ENCODE results near the gene AP5M1.

AP5M1 gene

DNA sequence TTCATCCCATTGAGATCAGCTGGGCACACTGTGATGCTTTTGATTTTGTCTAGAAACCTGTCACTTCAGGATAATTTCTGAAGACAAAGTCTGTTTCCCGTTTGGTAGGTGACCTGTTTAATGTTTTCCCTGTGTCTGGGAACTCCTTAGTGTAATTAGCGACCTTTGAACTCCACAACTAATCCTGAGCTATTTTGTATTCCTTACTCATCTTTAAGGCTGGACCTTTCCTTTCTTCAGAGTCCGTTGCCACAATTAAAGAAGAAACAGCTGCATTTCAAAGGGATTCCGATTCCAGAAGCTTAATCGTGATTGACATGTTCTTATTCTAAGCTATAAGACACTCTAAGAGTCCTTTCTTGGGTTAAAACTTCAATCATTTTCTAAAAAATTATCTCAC lies 22.0 kb downstream of the AP5M1 start:
- TF ChIP-seq SIN3A (IDR thresholded peaks at IDR 0.05; ENCODE audit: borderline replicate concordance, insufficient read depth, low read length) (no peak), FOXP2 (optimal IDR thresholded peaks at IDR 0.05; ENCODE audit: borderline replicate concordance, extremely low read depth, extremely low read length, insufficient read depth) (no peak), POLR2AphosphoS5 (IDR thresholded peaks at IDR 0.05; ENCODE audit: low read depth, low read length) (no peak), REST (IDR thresholded peaks at IDR 0.05; ENCODE audit: insufficient read depth in 1 of 2, low read depth in 2 of 2, low read length in 2 of 2) (no peak), TAF1 (IDR thresholded peaks at IDR 0.05; ENCODE audit: borderline replicate concordance, insufficient read depth, low read length) (no peak)

DNA sequence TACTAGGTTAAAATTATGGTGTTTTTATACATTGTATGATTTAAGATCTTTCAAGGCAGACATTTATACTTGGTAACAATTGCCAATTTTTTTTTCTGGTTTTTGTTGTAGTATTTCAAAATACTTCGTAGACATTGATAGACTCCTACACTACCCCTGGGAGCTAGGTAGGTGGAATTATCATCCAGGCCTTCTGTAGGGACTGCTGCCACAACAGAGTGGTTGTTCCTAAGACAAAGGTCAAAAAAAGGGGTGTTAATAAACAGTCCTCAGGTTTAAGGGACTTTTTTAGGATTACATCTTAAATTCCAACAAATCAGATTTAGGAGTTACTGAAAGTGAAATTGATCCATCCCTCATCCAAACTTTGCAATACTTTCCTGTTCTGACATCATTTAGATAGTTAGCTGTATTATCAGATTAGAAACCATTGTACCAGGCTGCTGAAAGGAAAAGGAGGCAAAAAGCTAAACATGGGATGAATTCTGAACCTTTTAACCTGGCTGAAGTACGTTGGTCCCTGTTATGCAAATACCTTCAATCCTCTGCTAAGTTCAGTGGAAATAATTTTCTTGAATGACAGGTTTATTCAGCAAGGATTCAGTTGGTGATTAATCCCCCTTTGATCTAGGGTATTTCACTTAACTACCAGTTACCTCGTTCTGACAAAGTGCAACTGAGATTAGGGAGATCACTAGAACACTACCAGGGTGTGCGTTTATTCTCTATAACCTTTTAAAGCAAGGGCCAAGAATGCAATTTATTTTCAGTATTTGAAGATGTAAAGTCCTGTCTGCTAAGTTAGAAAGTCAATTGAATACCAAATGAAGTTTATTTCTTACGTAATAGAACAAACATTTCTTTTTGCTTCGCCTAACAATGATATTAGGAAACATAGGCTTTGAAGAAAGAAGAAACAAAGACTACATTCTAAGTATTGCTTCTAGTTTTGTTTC lies 23.2 kb downstream of the AP5M1 start:
- TF ChIP-seq SIN3A (IDR thresholded peaks at IDR 0.05; ENCODE audit: borderline replicate concordance, insufficient read depth, low read length): no peak
- TF ChIP-seq TAF1 (IDR thresholded peaks at IDR 0.05; ENCODE audit: borderline replicate concordance, insufficient read depth, low read length): no peak
- TF ChIP-seq POLR2AphosphoS5 (IDR thresholded peaks at IDR 0.05; ENCODE audit: low read depth, low read length): no peak
- no peak for TF ChIP-seq REST (IDR thresholded peaks at IDR 0.05; ENCODE audit: insufficient read depth in 1 of 2, low read depth in 2 of 2, low read length in 2 of 2)
- no peak for TF ChIP-seq FOXP2 (optimal IDR thresholded peaks at IDR 0.05; ENCODE audit: borderline replicate concordance, extremely low read depth, extremely low read length, insufficient read depth)

- TF ChIP-seq REST (IDR thresholded peaks at IDR 0.05; ENCODE audit: insufficient read depth in 1 of 2, low read depth in 2 of 2, low read length in 2 of 2): no peak
- TF ChIP-seq SIN3A (IDR thresholded peaks at IDR 0.05; ENCODE audit: borderline replicate concordance, insufficient read depth, low read length): no peak
- TF ChIP-seq POLR2AphosphoS5 (IDR thresholded peaks at IDR 0.05; ENCODE audit: low read depth, low read length): no peak
- TF ChIP-seq TAF1 (IDR thresholded peaks at IDR 0.05; ENCODE audit: borderline replicate concordance, insufficient read depth, low read length): no peak
- TF ChIP-seq FOXP2 (optimal IDR thresholded peaks at IDR 0.05; ENCODE audit: borderline replicate concordance, extremely low read depth, extremely low read length, insufficient read depth): no peak
These were observed 25.4 kb downstream of the AP5M1 start for GRCh38 chr14:57293866-57294837.

GRCh38 chr14:57295239-57295638 lies 26.5 kb downstream of the AP5M1 start:
- TF ChIP-seq REST (IDR thresholded peaks at IDR 0.05; ENCODE audit: insufficient read depth in 1 of 2, low read depth in 2 of 2, low read length in 2 of 2): no peak
- TF ChIP-seq POLR2AphosphoS5 (IDR thresholded peaks at IDR 0.05; ENCODE audit: low read depth, low read length): no peak
- no peak for TF ChIP-seq FOXP2 (optimal IDR thresholded peaks at IDR 0.05; ENCODE audit: borderline replicate concordance, extremely low read depth, extremely low read length, insufficient read depth)
- no peak for TF ChIP-seq SIN3A (IDR thresholded peaks at IDR 0.05; ENCODE audit: borderline replicate concordance, insufficient read depth, low read length)
- no peak for TF ChIP-seq TAF1 (IDR thresholded peaks at IDR 0.05; ENCODE audit: borderline replicate concordance, insufficient read depth, low read length)
